ENCODE results near the gene OR1J2.

GRCh38 chr9:122506964-122507363, 3.6 kb upstream of the OR1J2 start:
- TF ChIP-seq, protein P1, sequence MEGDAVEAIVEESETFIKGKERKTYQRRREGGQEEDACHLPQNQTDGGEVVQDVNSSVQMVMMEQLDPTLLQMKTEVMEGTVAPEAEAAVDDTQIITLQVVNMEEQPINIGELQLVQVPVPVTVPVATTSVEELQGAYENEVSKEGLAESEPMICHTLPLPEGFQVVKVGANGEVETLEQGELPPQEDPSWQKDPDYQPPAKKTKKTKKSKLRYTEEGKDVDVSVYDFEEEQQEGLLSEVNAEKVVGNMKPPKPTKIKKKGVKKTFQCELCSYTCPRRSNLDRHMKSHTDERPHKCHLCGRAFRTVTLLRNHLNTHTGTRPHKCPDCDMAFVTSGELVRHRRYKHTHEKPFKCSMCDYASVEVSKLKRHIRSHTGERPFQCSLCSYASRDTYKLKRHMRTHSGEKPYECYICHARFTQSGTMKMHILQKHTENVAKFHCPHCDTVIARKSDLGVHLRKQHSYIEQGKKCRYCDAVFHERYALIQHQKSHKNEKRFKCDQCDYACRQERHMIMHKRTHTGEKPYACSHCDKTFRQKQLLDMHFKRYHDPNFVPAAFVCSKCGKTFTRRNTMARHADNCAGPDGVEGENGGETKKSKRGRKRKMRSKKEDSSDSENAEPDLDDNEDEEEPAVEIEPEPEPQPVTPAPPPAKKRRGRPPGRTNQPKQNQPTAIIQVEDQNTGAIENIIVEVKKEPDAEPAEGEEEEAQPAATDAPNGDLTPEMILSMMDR (IDR thresholded peaks at IDR 0.05), result no peak
- no peak for TF ChIP-seq POLR2A (IDR thresholded peaks at IDR 0.05)
